CD8-positive, alpha-beta memory T cell (primary cell): ENCODE data around the gene CHD8. TPM values are rescaled to one million over a fixed set of nuclear protein-coding genes. Genes with fewer than 3 reads are reported as not detected.
A peak's percentile ranks its signal among the peaks of the same experiment; 100 is the strongest.

Source experiments
- CTCF ChIA-PET: fragments of 350-600 bp; sonication (Branson Sonifier 250); formaldehyde crosslinking; loops from one replicate; lab custom pipeline; 2021; ENCODE audit warnings: antibody characterized with exemption; lab: Charles Lee
- POLR2A ChIA-PET: fragments of 350-600 bp; sonication (Branson Sonifier 250); formaldehyde crosslinking; loops from one replicate; lab custom pipeline; 2021; ENCODE audit warnings: antibody characterized with exemption; lab: Charles Lee
- DNase-seq, 5 donors: peaks; one replicate each; pipeline versions ENCODE4 v3.0.0 to v3.0.0-alpha.2; 2020 to 2022; ENCODE audit warnings: mixed read lengths in 1 of 5
- H3K27ac ChIP-seq: one replicate; pipeline ENCODE4 v1.7.0; 2013; ENCODE audit warnings: low read depth, mild to moderate bottlenecking, low read length, moderate library complexity
- H3K27me3 ChIP-seq: 2 replicates; pipeline ENCODE4 v1.7.0; 2013; ENCODE audit warnings: low read length, mild to moderate bottlenecking; ENCODE audit not compliant: insufficient read depth, poor library complexity, severe bottlenecking
- H3K36me3 ChIP-seq: 2 replicates; pipeline ENCODE4 v1.7.0; 2013; ENCODE audit warnings: mild to moderate bottlenecking, low read length, moderate library complexity; ENCODE audit not compliant: insufficient read depth
- H3K4me1 ChIP-seq: 2 replicates; pipeline ENCODE4 v1.7.0; 2013; ENCODE audit warnings: mild to moderate bottlenecking, low read length, moderate library complexity; ENCODE audit not compliant: insufficient read depth
- H3K4me3 ChIP-seq: 2 replicates; pipeline ENCODE4 v1.7.0; 2013; ENCODE audit warnings: mild to moderate bottlenecking, low read length
- H3K9me3 ChIP-seq: 2 replicates; pipeline ENCODE4 v1.7.0; 2013; ENCODE audit warnings: mild to moderate bottlenecking, low read length
- H3K27ac Mint-ChIP-seq, 8 donors: one replicate each; pipeline ENCODE4 v1.8.0; 2020 to 2021; ENCODE audit warnings: mixed read lengths in 8 of 8, mild to moderate bottlenecking in 6 of 8, inconsistent platforms in 3 of 8, moderate library complexity in 3 of 8
- H3K27me3 Mint-ChIP-seq, 2 donors: one replicate each; pipeline ENCODE4 v1.8.0; 2020 to 2021; ENCODE audit warnings: mixed read lengths in 2 of 2, mild to moderate bottlenecking in 1 of 2, moderate library complexity in 1 of 2
- H3K36me3 Mint-ChIP-seq, 3 donors: one replicate each; pipeline ENCODE4 v1.8.0; 2020 to 2021; ENCODE audit warnings: mixed read lengths in 3 of 3, inconsistent platforms in 1 of 3, mild to moderate bottlenecking in 1 of 3
- H3K4me1 Mint-ChIP-seq, 3 donors: one replicate each; pipeline ENCODE4 v1.8.0; 2020 to 2021; ENCODE audit warnings: mixed read lengths in 3 of 3, inconsistent platforms in 1 of 3, mild to moderate bottlenecking in 1 of 3
- H3K4me3 Mint-ChIP-seq, 7 donors: one replicate each; pipeline ENCODE4 v1.8.0; 2020 to 2021; ENCODE audit warnings: mixed read lengths in 7 of 7, mild to moderate bottlenecking in 6 of 7, moderate library complexity in 4 of 7, inconsistent platforms in 2 of 7
- H3K9me3 Mint-ChIP-seq, 5 donors: one replicate each; pipeline ENCODE4 v1.8.0; 2020 to 2022; ENCODE audit warnings: mixed read lengths in 5 of 5, mild to moderate bottlenecking in 3 of 5, moderate library complexity in 2 of 5, inconsistent platforms in 1 of 5
- polyA plus RNA-seq: library from polyadenylated mRNA; unstranded; fragments of 300-500 nt; fragmentation: Illumina TruSeq; gene quantifications from one replicate; pipeline ENCODE4 v1.2.3, GENCODE V29; 2021
- total RNA-seq, 2 experiments: library from RNA; stranded (reverse); gene quantifications; one replicate each; pipeline ENCODE4 v1.2.3, GENCODE V29; 2021

The CHD8 gene
- 10 to 100 TPM; 90.0 to 96.1 TPM for total RNA-seq
- 33.6 TPM for polyA plus RNA-seq

GRCh38 chr14:21455912-21456667, at the start of gene CHD8:
TSS of gene CHD8 (minus strand) at chr14:21456123. CDS start at chr14:21431643, 24,480 bp downstream.
- Mint-ChIP-seq H3K4me1 (peaks cover 34 to 43% (median 42%) of the 10 kb centered on the region in 3 donors), H3K9me3 (no peaks in the 10 kb centered on the region), H3K27ac (peak within 1 kb of the TSS; percentile 92 to 99 (median 98)), H3K36me3 (peaks cover 0 to 50% (median 9%) of the 10 kb centered on the region in 3 donors), H3K27me3 (no peaks in the 10 kb centered on the region), H3K4me3 (peak within 1 kb of the TSS; percentile 94 to 99 (median 97))
- no peaks in the 10 kb centered on the region for H3K36me3 ChIP-seq
- H3K27me3 ChIP-seq: no peaks in the 10 kb centered on the region
- CTCF ChIA-PET: interaction anchor here (0.5 to 3.5 kb wide), 17 partner anchors 9 to 495 kb away, joined by 3 to 50 read pairs (median 6); partner anchors contain the start of genes METTL3, SUPT16H and TOX4
- H3K9me3 ChIP-seq: no peaks in the 10 kb centered on the region
- DNase-seq: peak; percentile 99 to 100 (median 100)
- peaks cover 37% of the 10 kb centered on the region for H3K4me1 ChIP-seq
- POLR2A ChIA-PET: interaction anchor here (0.8 to 2.7 kb wide), 7 partner anchors 11 to 73 kb away, joined by 3 to 47 read pairs (median 6); partner anchors contain the start of genes METTL3, RAB2B and TOX4
- peak within 1 kb of the TSS; percentile 93 for H3K27ac ChIP-seq
- peak within 1 kb of the TSS; percentile 96 for H3K4me3 ChIP-seq

DNA sequence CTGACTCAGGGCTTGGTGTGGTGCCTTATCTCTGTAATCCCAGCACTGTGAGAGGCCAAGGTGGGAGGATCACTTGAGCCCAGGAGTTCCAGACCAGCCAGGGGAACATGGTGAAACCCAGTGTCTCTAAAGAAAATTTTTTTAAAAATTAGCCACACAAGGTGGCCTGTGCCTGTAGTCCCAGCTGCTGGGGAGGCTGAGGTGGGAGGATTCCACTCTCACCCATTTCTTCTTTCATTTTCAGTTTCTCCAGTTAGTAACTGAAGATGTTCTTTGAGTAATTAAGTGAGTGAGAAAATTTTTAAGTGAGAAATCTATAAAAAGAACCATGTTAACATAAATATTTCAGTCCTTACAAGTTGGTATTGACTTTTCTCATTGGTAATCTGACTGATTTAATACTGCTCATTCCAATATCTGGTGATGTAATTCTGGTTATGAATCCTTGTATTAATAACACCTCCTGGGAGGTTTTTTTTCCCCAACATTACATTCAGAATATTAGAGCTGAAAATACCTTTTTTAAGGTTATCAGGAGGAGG, 49.2 kb upstream of the CHD8 start:
- Mint-ChIP-seq H3K4me3 (peak overlapping the region in 1 of 7 donors; percentile 36), H3K27me3 (no peaks in the 10 kb centered on the region), H3K4me1 (peaks cover 38 to 55% (median 46%) of the 10 kb centered on the region in 3 donors), H3K27ac (peak overlapping the region; percentile 15 to 76 (median 62)), H3K9me3 (no peaks in the 10 kb centered on the region), H3K36me3 (peaks cover 0 to 60% (median 14%) of the 10 kb centered on the region in 3 donors)
- ChIA-PET POLR2A (no interaction called here), CTCF (no interaction called here)
- H3K4me1 ChIP-seq: peaks cover 22% of the 10 kb centered on the region
- H3K4me3 ChIP-seq: no peak overlapping the region
- H3K27ac ChIP-seq: no peak overlapping the region
- DNase-seq: no peak
- peaks cover 39% of the 10 kb centered on the region for H3K36me3 ChIP-seq
- H3K9me3 ChIP-seq: no peaks in the 10 kb centered on the region
- H3K27me3 ChIP-seq: no peaks in the 10 kb centered on the region

DNA sequence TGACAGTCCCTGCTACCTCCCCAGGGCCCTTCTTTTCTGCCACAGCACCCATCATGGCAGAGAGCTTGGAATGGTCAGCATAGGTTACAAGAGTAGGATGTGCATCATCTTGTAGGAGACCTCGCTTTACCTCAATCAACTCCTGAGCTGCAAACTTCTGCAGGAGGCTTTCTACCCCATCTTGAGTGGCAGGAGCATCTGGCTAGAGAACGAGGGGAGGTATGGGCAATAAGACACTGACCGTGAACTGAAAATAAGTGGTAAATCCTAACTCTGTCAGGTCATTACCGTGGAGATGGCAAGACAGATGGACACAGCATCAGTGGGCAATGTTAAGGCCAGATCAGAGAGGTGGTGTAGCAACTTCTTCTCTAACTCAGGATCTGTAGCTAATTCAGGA, 47.5 kb upstream of the CHD8 start:
- H3K27me3 Mint-ChIP-seq: no peaks in the 10 kb centered on the region

GRCh38 chr14:21501568-21501967, 45.6 kb upstream of the CHD8 start:
- Mint-ChIP-seq H3K4me1 (peaks cover 23 to 40% (median 38%) of the 10 kb centered on the region in 3 donors), H3K27ac (peak overlapping the region in 2 of 8 donors; percentile 12 to 79)
- H3K36me3 ChIP-seq: peaks cover 65% of the 10 kb centered on the region

More for the DNA sequence above, 47.5 kb upstream of the CHD8 start:
- no peak overlapping the region for H3K4me3 Mint-ChIP-seq
- CTCF ChIA-PET: interaction anchor here (1.0 kb wide), 1 partner anchor 54 kb away, joined by 3 read pairs; no protein-coding TSS in a partner anchor
- no peaks in the 10 kb centered on the region for H3K9me3 Mint-ChIP-seq
- DNase-seq: no peak
- no peaks in the 10 kb centered on the region for H3K9me3 ChIP-seq
- H3K36me3 Mint-ChIP-seq: peaks cover 0 to 70% (median 18%) of the 10 kb centered on the region in 3 donors
- H3K36me3 ChIP-seq: peaks cover 49% of the 10 kb centered on the region
- peaks cover 30 to 53% (median 46%) of the 10 kb centered on the region in 3 donors for H3K4me1 Mint-ChIP-seq
- peak overlapping the region in 6 of 8 donors; percentile 14 to 73 (median 44) for H3K27ac Mint-ChIP-seq
- H3K27me3 ChIP-seq: no peaks in the 10 kb centered on the region
- POLR2A ChIA-PET: no interaction called here
- peaks cover 25% of the 10 kb centered on the region for H3K4me1 ChIP-seq
- H3K4me3 ChIP-seq: no peak overlapping the region
- no peak overlapping the region for H3K27ac ChIP-seq

DNA sequence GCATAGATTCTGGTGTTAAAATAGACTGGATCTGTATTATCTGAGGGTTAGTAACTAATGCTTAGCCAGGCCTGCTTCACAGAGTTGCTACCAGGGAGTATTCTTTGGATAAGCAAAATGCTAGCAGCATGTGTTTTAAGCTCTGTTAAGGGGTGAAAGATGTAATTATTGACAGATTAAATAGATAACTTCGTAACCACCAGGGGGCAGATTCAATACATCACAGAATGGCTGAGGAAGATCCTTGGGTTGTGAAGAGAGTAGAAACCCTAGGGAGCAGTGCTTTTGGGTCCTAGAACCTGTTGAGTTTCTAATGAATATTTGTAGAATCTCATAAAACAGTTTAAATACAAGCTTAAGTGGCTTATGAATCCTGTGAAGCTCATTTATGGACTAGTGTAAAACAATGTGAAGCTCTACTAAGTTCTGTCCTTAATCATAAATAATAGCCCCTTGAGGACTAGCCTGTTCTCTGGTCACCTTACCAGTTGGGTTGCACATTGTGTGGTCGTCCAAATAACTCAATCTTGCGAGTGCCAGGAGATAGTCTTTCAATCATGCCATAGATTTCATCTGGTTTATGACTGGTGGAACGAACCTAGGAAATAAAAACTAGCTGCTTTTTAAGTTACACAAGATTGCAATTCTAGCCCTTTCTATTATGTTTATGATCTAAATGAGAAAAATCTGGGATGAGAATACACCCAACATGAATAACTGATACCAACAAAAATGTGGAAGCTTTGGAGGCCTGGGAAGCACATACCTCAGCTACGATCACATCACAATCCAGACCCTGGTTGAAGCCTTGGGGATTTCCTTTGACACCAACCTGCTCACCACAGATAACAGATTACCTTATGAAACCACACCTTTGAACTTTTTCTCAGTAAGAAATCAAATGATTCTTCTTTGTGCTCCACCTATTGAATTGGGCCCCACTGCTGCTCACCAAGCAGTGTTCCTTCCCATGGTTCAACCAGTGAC, 42.9 kb upstream of the CHD8 start:
- DNase-seq: peak in 3 of 5 donors; percentile 10 to 53 (median 39)
- ChIA-PET CTCF (interaction anchor here (0.8 to 3.9 kb wide), 20 partner anchors 8 to 162 kb away, joined by 3 to 42 read pairs (median 6); partner anchors contain the start of genes CHD8, METTL3, RAB2B and TOX4), POLR2A (no interaction called here)
- Histone ChIP-seq H3K9me3 (no peaks in the 10 kb centered on the region), H3K27me3 (no peaks in the 10 kb centered on the region), H3K4me1 (peaks cover 13% of the 10 kb centered on the region), H3K36me3 (peaks cover 74% of the 10 kb centered on the region), H3K4me3 (no peak overlapping the region), H3K27ac (no peak overlapping the region)
- Mint-ChIP-seq H3K27me3 (no peaks in the 10 kb centered on the region), H3K27ac (peak overlapping the region in 7 of 8 donors; percentile 8 to 85 (median 68)), H3K36me3 (peaks cover 0 to 91% (median 15%) of the 10 kb centered on the region in 3 donors), H3K4me1 (peaks cover 13 to 27% (median 25%) of the 10 kb centered on the region in 3 donors), H3K4me3 (no peak overlapping the region), H3K9me3 (no peaks in the 10 kb centered on the region)

More at GRCh38 chr14:21501568-21501967, 45.6 kb upstream of the CHD8 start:
- H3K27ac ChIP-seq: no peak overlapping the region
- no peaks in the 10 kb centered on the region for H3K9me3 ChIP-seq
- Mint-ChIP-seq H3K36me3 (peaks cover 0 to 74% (median 15%) of the 10 kb centered on the region in 3 donors), H3K27me3 (no peaks in the 10 kb centered on the region), H3K4me3 (no peak overlapping the region), H3K9me3 (no peaks in the 10 kb centered on the region)
- POLR2A ChIA-PET: no interaction called here
- no peak for DNase-seq
- no peaks in the 10 kb centered on the region for H3K27me3 ChIP-seq
- no peak overlapping the region for H3K4me3 ChIP-seq
- H3K4me1 ChIP-seq: peaks cover 22% of the 10 kb centered on the region
- CTCF ChIA-PET: interaction anchor here (1.3 to 1.8 kb wide), 2 partner anchors 25 to 53 kb away, joined by 3 to 7 read pairs; partner anchors contain the start of genes RAB2B and TOX4

- Histone ChIP-seq H3K4me1 (peaks cover 13% of the 10 kb centered on the region), H3K27me3 (no peaks in the 10 kb centered on the region), H3K9me3 (no peaks in the 10 kb centered on the region), H3K36me3 (peaks cover 69% of the 10 kb centered on the region), H3K27ac (no peak overlapping the region), H3K4me3 (no peak overlapping the region)
- Mint-ChIP-seq H3K4me1 (peaks cover 11 to 27% (median 16%) of the 10 kb centered on the region in 3 donors), H3K4me3 (no peak overlapping the region), H3K27me3 (no peaks in the 10 kb centered on the region), H3K9me3 (no peaks in the 10 kb centered on the region), H3K36me3 (peaks cover 0 to 86% (median 13%) of the 10 kb centered on the region in 3 donors), H3K27ac (peak overlapping the region in 3 of 8 donors; percentile 29 to 82 (median 50))
- CTCF ChIA-PET: interaction anchor here (2.9 to 3.3 kb wide), 2 partner anchors 18 to 63 kb away, joined by 16 to 19 read pairs; partner anchors contain the start of gene TOX4
- no peak for DNase-seq
- POLR2A ChIA-PET: no interaction called here
These were observed 40.5 kb upstream of the CHD8 start for GRCh38 chr14:21496453-21496852.
